HG03039 (cell line): ENCODE results near the gene PATL1.
A peak's percentile ranks its signal among the peaks of the same experiment; 100 is the strongest.
"Not testable (repeated sequence)": the region's sequence is repeated elsewhere in the genome, so short reads cannot be mapped to it uniquely, and the experiment has no call there.

Experiments
- ATAC-seq: cut with Tn5 transposase; IDR thresholded peaks from one replicate; pipeline ENCODE4 v1.9.1; 2021; ENCODE audit warnings: mild to moderate bottlenecking, moderate library complexity; ENCODE audit not compliant: unreplicated experiment

The PATL1 gene

DNA sequence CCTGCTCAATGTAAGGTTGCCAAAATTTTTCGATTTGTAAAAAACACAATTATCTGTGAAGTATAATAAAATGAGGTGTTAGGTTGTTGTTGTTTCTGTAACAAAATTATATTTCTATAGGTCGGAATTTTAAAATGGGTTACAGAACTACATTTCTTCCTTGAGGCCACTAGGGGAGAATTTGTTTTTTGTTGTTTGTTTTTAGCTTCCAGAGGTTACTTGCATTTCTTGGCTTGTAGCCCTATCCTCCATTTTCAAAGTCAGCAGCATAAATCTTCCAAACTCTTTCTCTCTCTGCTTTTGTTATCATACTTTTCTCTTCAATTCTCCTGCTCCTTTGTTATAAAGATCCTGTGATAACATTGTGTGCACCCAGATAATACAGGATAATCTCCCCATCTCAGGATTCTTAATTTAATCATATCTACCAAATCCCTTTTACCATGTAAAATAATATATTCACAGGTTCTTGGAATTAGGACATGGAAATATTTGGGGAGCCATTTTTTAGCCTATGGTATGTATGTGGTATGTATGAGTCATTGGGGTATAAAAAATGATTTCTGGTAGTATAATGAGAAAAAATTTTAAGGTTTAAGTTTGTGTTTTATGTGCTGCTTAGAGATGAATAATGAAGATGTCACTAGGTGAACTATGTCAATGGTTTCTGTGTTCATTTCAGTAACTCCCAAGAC lies 9.4 kb upstream of the PATL1 start:
- ATAC-seq: no peak

DNA sequence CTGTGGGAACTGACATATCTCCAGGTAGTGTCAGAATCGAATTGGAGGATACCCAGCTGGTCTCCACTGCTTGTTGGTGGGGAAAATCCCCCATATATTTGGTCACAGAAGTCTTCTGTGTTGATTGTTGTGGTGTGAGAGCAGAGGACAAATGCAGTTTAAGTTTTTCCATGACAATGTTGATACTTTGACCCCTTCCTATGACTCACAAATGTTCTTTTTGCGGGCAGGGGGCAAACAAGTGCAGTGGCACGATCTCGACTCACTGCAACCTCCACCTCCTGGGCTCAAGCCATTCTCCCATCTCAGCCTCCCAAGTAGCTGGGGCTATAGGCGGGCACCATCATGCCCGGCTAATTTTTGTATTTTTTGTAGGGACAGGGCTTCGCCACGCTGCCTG lies 7.4 kb upstream of the PATL1 start:
- ATAC-seq: no peak

DNA sequence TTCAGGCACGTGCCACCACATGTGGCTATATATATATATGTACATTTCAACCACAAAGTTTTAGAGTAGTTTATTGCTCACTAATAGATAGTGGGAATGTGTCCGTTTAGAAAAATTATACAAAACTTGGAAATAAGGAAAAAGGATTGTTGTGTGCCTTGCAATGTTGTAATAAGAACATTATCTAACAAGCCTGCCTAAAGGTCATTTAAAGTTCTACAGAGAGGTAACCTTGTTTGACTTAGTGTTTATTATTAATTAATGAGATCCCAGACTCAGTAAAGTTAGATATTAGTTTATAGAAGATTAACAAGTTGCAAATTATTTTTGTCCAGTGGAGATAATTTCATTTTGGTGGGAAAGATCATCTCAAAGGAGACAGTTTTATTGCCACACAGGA lies 5.5 kb upstream of the PATL1 start:
- ATAC-seq: no peak

DNA sequence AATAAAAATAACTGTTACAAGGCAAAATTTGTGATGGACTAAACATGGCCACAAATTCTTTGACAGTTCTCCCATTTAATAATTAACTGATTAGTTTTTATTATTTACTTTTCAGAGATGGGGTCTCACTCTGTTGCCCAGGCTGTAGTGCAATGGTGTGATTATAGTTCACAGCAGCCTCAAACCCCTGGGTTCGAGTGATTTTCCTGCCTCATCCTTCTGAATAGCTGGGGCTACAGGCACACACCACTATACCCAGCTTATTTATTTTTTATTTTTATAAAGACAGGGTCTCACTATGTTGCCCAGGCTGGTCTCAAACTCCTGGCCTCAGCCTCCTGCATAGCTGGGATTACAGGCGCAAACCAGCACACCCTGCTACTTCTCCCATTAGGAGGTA lies 4.5 kb upstream of the PATL1 start:
- no peak for ATAC-seq

DNA sequence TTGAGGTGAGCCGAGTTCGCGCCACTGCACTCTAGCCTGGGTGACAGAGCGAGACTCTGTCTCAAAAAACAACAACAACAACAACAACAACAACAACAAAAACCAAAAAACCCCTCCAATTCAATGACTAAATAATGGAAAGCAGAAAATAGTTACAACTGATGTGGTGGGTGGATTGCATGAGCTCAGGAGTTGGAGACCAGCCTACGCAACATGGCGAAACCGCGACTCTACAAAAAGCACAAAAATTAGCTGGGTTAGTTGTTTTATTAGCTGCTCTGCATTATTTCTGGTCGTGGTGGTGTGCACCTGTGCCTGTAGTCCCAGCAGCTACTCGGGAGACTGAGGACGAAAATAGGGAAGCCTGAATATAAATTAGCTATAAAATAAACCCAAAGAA lies 2.6 kb upstream of the PATL1 start:
- no peak for ATAC-seq

DNA sequence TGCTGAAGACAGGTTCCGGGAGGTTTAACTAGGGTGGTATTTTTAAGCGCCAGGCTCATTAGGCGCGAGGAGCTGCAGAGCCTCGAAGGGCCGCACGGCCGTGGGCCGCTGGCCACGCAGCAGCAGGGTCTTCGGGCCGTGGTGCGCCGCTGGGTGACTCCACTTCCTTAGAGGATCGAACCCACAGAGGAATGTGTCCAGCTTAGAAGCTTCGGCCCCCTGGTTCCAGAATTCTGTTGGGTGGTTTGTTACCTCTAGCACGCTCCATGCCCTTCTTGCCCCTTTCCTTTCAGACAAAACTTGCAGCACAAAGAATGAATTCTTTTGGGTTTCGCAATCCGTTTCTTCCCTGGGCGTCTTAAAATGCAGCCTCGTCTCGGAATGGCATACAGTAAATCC lies 773 bp upstream of the PATL1 start:
- ATAC-seq: no peak

DNA sequence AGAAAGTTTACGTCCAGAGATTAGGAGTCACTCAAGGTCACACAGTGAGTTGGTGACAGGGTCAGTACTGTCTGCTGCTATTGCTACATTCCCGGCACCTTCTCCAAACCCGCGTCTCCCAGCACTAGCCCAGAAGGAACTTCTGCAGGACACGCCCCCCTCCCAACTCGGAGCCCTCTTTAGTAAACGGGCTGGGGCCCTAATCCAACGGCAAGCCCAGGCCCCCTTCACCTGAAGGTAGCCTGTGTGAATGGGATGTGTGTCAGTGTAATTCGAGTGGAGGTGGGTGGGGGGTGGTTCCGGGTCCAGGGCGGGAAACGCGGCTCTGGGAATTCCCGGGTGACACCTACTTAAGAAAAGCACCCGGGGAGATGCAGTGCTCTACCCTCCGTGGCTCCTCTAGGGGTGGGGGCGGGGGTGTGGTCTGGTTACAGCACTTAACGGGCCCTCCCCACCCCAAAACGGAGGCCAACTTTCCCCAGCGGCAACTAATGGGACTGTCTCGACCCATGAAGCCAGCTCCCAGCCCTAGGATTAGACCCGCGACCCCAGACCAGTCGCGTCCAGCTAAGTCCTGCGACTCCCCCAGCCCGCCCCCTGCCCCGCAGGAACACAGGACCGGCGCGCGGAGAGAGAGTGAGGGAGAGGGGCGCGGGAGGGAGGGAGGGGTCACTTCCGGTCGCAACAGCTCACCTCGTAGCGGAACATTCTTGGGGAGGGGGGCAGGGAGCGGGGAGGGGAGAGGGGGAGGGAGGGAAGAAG lies 468 bp downstream of the PATL1 start:
- ATAC-seq: peak; percentile 21

DNA sequence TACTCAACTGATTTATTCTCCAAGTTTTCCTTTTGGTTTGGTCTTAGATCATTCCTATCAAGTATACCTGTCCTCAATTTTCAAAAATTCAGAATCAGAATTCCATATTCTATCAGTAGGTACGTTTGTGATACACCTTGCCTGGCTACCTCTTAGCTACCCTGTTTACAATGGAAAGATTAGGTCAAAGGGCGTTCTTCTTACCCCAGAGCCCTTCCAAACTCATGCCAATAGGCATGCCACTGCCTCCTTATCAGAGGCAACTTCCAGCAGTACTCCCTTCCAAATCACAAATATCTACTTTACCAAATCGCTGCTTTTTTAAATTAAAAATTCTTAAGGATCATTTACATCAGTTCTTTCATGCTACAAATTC lies 1.0 kb downstream of the PATL1 start:
- no peak for ATAC-seq

DNA sequence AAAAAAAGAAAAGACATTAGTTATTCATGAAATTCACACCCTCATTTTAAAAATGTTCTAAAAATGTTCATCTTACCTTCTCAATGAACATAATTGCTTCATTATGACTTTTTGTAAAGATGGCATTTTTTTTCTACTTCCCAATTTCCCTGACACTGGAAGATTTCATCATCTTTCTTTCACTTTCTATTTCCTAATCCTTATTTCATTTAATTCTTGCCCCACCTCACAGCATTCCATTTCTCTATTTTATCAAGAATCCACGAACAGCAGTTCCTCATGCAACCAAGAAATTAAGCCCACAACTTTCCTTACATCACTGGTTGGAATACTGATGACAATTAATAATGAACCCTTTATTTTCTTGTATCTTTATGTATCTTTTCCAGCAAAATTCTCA lies 1.9 kb downstream of the PATL1 start:
- no peak for ATAC-seq

DNA sequence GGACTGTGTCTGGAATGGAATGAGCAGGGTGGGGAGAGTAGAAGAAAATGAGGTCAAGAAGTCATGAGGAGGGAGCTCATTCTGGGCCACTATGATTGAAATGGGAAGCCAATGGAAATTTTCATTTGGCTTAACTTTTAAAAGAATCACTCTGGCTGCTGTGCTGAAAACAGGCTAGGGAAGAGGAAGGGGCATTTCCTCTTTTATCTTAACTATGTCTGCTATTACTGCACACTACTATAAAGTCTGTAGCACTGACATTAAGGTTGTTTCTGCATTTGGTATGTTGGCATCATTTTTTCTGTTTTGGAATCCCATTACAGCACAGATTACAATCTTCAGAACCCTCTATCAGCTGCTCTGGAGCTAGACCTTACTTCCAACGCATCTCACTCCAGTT lies 8.2 kb downstream of the PATL1 start:
- no peak for ATAC-seq

DNA sequence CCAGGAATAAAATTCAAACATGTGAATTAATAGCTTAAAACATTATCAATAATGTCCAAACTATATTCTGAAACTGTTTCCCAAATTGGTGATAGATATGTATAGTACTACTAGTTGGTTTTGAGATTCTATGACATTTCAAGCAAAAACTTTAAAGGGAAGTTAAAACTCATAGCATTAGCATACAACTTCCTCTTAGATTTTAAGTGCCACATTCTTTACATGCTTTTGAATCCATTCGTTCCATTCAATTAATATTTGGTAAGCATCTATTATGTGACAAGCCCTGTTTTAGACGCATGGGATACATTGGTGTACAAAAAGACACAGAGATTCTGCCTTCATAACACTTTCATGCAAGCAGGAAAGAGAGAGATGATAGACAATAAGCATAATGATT lies 8.9 kb downstream of the PATL1 start:
- no peak for ATAC-seq

DNA sequence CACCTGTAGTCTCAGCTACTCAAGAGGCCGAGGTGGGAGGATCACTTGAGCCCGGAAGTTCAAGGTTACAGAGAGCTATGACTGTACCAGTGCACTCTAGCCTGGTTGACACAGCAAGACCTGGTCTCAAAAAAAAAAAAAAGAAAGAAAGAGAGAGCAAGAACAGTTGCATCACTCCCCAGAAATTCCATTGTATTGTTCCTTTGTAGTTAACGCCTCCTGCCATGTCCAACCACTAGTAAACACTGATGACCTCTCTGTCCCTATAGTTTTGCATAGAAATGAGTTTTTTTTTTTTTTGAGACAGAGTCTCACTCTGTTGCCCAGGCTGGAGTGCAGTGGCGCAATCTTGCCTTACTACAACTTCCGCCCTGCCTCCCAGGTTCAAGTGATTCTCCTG lies 10.8 kb downstream of the PATL1 start:
- ATAC-seq: no peak

DNA sequence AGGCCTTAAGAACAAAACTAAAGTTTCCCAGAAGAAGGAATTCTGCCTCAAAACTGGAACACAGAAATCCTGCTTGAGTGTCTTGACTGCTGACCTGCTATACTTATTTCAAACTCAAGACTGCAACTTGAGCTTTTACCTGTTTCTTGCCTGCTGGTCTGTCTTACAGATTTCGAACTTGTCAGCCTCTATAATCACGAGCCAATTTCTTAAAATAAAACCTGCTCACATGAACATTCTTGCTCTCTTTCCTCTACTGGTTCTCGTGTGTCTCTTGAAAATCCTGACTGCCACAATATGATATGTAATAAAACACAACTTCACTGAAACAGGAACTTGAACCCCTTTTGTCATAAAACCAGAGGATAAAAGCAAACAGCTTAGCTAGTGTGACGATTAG lies 13.9 kb downstream of the PATL1 start:
- no peak for ATAC-seq

DNA sequence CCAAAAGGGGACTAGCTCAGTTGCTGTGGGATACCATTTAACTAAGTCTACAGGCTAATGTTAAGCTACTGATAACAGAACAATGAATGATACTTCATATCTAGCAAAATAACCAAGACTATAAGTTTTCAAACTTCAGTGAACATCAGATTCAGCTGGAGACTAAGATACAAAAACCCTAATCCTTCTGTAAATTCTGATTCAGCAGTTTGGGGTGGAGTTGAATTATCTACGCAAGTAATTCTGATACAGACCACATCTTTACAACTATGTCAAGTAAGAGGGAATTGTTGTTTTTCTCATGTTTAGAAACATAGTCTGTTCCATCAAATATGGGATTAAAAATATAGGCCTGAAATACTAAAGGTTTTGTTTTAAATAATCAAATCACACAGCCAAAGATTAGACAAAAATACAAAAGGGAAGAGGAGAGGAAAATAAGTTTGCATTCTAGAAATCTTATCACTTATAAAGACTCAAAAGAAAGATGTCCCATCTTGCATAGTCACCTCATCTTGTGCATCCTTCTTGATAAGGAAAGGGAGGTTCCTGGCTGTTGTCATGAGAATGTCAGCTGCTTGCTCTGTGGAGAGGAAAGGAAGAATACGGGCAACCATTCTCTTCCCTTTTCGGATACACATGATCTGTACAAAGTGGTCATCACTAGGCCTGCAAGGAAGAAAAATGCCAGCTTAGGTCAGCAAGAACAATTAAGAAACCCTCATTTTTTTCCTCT lies 21.4 kb downstream of the PATL1 start:
- no peak for ATAC-seq

DNA sequence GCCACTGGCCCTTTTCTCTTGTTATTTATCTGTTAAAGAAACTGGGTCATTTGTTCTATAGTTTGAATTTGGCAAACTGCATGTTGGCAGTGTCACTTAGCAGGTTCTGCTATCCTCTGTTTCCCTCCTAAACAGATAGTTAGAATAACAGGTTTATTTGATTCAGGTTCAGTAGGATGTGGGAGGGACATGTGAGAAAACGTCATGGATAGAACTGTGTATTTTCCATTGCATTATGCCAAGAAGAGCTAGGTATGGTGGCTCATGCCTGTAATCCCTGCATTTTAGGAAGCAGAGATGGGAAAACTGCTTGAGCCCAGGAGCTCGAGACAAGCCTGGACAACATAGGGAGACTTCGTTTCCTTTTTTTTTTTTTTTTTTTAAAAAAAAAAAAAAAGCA lies 24.3 kb downstream of the PATL1 start:
- no peak for ATAC-seq

DNA sequence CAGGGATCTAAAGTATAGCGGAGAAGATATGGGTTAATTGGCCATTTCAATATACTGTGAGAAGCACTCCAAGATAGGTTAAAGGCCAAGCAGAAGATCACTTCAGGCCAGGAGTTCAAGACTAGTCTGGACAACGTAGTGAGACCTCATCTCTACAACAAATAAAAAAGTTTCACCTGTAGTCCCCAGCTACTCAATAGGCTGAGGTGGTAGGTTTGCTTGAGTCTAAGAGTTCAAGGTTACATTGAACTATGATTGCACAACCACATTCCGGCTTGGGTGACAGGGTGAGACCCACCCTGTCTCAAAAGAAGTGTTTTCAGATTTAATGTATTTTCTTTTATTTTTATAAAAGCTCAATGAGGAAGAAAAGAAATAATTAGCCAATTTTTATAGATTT lies 25.4 kb downstream of the PATL1 start:
- ATAC-seq: no peak

DNA sequence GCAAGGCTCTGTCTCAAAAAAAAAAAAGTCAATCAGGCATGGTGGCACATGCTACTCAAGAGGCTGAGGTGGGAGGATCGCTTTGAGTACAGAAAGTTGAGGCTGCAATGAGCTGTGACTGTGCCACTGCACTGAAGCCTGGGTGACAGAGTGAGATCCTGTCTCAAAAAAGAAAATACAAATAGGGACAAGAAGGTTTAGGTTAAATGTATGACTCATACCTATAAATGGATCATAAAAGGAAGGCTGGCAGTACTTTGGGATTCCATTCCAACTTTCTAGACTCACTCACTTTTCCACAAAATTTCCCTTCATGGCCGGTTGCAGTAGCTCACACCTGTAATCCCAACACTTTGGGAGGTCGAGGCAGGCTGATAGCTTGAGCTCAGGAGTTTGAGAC lies 27.7 kb downstream of the PATL1 start:
- ATAC-seq: no peak

DNA sequence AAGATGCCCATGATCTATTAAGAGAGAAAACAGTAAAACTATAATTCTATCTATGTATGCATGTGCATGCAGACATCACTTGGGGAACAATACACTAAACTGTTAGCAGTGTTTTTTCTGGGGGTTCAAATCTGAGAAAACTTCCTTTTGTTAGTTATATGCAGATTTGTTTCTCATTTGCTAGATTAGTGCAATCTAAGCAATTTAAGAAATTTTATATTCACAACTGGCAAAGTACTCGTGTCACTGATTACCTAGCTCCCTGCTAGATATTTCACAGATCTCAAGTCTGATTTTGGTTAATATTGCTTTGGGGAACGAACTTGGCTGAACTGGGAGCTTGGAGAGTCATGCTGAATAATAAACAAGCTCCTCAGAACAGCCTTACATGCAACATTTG lies 38.3 kb downstream of the PATL1 start:
- no peak for ATAC-seq

DNA sequence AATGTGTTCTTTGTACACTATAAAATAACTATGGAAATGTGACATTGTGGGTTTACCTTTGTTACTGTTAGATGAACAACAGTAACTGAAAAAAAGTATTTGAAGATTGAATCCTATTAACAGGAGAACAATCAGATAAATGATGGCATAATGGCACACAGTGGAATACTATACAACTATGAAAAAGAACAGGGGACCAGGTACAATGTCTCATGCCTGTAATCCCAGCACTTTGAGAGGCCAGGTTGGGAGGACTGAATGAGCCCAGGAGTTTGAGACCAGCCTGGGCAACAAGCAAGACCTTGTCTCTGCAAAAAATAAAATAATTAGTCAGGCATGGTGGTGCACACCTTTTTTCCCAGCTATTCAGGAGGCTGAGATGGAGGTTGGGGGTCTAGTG lies 38.8 kb downstream of the PATL1 start:
- no peak for ATAC-seq

DNA sequence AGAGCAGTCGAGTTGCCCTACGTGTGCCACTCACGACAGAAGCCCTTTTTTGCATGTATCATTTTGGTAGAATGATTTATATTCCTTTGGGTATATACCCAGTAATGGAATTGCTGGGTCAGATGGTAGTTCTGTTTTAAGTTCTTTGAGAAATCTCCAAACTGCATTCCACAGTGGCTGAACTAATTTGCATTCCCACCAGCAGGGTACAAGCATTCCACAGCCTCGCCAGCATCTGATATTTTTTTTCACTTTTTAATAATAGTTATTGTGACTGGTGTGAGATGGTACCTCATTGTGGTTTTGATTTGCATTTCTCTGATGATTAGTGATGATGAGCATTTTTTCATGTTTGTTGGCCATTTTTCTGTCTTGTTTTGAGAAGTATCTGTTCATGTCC lies 41.9 kb downstream of the PATL1 start:
- ATAC-seq: not testable (repeated sequence)

DNA sequence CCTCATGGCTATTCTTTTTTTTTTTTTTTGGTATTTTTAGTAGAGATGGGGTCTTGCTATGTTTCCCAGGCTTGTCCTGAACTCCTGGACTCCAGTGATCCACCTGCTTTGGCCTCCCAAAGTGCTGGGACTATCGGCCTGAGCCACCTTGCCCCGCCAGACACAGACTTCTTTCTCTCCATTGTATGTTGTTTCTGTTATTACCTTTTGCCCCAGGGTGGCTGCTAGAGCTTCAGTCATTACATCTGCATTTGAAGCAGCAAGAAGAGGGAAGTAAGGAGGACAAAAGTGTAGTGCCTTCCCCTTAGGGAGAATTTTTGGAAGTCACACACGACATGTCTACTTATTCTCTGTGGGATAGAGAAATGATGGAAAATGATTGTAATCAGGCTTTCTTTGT lies 43.1 kb downstream of the PATL1 start:
- ATAC-seq: no peak

DNA sequence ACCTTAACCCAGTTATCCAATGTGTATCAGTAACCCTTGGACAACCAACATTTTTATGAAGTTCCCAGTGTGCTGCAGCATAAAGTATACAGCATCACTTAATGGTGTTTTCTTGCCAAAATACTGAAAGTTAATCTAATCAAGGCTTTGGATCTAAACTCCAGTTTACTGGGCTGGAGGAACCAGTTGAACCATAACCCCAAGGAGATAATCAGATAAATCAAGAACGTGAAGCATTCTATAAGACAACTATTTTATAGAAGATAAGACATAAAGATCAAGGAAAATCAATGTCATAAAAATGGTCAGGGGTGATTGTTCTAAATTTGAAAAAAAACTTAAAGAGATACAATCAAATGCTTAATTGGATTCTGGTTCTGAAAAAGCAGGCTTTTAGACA lies 51.0 kb downstream of the PATL1 start:
- no peak for ATAC-seq
